ENCODE results near the gene KIF13A. TPM values are rescaled to one million over a fixed set of nuclear protein-coding genes. Genes with fewer than 3 reads are reported as not detected.
A peak's percentile ranks its signal among the peaks of the same experiment; 100 is the strongest.

Gene KIF13A
- total RNA-seq, 1 experiment from 2014 or later: 19.7 TPM

DNA sequence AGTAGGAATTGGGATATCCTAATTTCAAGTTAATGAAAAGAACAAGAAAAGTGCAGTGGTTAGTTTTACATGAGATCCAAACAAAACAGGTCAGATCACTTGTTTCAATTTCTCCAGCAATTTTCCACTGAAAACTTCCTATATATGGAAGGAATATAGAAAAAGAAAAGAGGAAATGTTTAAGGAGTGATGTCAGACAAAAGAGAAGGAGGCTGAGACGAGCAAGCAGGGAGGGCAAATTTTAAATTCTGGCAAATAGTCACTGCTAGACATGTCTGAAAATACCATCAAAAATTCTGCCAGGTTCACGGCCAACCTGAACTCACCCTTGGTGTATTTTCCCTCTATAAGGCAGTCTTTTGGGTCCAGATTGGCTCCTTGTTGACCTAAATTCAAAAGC lies 271.2 kb downstream of the KIF13A start:
- H3K36me3 ChIP-seq (ENCODE audit: insufficient read depth, low read length, poor library complexity, severe bottlenecking): no peaks in the 10 kb centered on the region
- H3K4me1 ChIP-seq (ENCODE audit: insufficient read depth, low read length, poor library complexity, severe bottlenecking): peaks cover 14% of the 10 kb centered on the region
- intact Hi-C loops (cut with micrococcal nuclease; ENCODE audit: unreplicated experiment): no loop called here
- ChIA-PET POLR2A (ENCODE audit: low non-redundant PET) (interaction anchor here (0.6 kb wide), 1 partner anchor 309 kb away, joined by 6 read pairs; no protein-coding TSS in a partner anchor), CTCF (no interaction called here)
- H3K27ac ChIP-seq (ENCODE audit: low read depth, low read length, poor library complexity, severe bottlenecking): no peak overlapping the region
- no peak overlapping the region for H3K4me3 ChIP-seq (ENCODE audit: low read depth, low read length, poor library complexity, severe bottlenecking)
- H3K27me3 ChIP-seq (replicated peaks; ENCODE audit: insufficient read depth, low read depth, low read length, poor library complexity): no peaks in the 10 kb centered on the region
- BruUV-seq (replicated peaks): no TSS peak
- TF ChIP-seq, protein P1, sequence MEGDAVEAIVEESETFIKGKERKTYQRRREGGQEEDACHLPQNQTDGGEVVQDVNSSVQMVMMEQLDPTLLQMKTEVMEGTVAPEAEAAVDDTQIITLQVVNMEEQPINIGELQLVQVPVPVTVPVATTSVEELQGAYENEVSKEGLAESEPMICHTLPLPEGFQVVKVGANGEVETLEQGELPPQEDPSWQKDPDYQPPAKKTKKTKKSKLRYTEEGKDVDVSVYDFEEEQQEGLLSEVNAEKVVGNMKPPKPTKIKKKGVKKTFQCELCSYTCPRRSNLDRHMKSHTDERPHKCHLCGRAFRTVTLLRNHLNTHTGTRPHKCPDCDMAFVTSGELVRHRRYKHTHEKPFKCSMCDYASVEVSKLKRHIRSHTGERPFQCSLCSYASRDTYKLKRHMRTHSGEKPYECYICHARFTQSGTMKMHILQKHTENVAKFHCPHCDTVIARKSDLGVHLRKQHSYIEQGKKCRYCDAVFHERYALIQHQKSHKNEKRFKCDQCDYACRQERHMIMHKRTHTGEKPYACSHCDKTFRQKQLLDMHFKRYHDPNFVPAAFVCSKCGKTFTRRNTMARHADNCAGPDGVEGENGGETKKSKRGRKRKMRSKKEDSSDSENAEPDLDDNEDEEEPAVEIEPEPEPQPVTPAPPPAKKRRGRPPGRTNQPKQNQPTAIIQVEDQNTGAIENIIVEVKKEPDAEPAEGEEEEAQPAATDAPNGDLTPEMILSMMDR (conservative IDR thresholded peaks at IDR 0.05; ENCODE audit: low read depth, low read length): no peak
- TF ChIP-seq EZH2 (IDR thresholded peaks at IDR 0.05; ENCODE audit: borderline replicate concordance, low read depth, low read length, poor library complexity, severe bottlenecking): no peak
- no peak for DNase-seq (ENCODE audit: low spot score)
- H3K9me3 ChIP-seq (ENCODE audit: low read depth, low read length, poor library complexity, severe bottlenecking): no peaks in the 10 kb centered on the region

DNA sequence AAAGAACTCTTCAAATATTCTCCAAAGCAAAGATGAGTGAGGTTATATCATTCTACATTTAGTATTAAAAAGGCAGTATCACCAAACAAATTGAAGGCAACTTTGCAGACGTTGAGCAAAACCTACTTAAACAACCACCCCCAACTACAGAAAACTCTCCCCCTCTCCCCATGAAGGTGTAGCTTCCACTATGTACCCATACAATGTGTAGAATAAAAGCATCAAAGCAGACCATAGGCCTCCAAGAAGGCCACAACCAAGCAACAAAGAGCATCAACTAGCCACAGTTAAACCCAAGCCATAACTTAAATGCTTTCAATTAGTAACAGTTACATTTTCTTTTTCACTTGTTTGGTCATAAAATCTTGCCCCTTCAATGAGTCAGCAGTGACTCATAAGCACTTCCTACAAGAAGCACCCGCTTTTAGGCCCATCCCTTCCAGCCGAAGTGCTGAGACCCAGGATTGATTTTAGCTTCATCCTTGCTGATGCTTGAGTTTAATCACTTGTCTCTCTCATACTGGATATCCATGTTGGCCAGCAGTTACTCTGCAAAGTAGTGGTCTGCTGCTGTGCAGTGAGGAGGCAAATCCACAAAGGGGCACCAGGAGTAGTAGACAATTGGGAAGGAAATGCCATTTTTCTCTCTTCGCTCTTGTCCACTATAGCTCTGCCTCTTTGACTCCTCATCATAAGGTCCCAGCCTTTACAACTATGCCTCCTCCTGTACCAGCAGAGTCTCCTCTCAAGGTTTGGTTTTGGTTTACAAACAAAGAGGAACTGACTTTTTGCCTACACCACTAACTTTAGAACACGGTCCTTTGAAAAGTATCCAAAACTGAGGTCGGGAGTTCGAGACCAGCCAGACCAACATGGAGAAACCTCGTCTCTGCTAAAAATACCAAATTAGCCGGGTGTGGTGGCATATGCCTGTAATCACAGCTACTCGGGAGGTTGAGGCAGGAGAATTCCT lies 272.3 kb downstream of the KIF13A start:
- TF ChIP-seq, protein P1 (conservative IDR thresholded peaks at IDR 0.05; ENCODE audit: low read depth, low read length): no peak
- TF ChIP-seq EZH2 (IDR thresholded peaks at IDR 0.05; ENCODE audit: borderline replicate concordance, low read depth, low read length, poor library complexity, severe bottlenecking): no peak
- peak; percentile 88 for DNase-seq (ENCODE audit: low spot score)
- no peaks in the 10 kb centered on the region for H3K27me3 ChIP-seq (replicated peaks; ENCODE audit: insufficient read depth, low read depth, low read length, poor library complexity)
- no peak overlapping the region for H3K4me3 ChIP-seq (ENCODE audit: low read depth, low read length, poor library complexity, severe bottlenecking)
- no peaks in the 10 kb centered on the region for H3K9me3 ChIP-seq (ENCODE audit: low read depth, low read length, poor library complexity, severe bottlenecking)
- POLR2A ChIA-PET (ENCODE audit: low non-redundant PET): interaction anchor here (0.6 to 1.2 kb wide), 2 partner anchors 9 to 308 kb away, joined by 4 to 6 read pairs; partner anchors contain the start of gene NUP153
- no TSS peak for BruUV-seq (replicated peaks)
- intact Hi-C loops (cut with micrococcal nuclease; ENCODE audit: unreplicated experiment): no loop called here
- peak overlapping the region; percentile 49 for H3K27ac ChIP-seq (ENCODE audit: low read depth, low read length, poor library complexity, severe bottlenecking)
- H3K36me3 ChIP-seq (ENCODE audit: insufficient read depth, low read length, poor library complexity, severe bottlenecking): no peaks in the 10 kb centered on the region
- H3K4me1 ChIP-seq (ENCODE audit: insufficient read depth, low read length, poor library complexity, severe bottlenecking): peaks cover 14% of the 10 kb centered on the region
- CTCF ChIA-PET: no interaction called here

DNA sequence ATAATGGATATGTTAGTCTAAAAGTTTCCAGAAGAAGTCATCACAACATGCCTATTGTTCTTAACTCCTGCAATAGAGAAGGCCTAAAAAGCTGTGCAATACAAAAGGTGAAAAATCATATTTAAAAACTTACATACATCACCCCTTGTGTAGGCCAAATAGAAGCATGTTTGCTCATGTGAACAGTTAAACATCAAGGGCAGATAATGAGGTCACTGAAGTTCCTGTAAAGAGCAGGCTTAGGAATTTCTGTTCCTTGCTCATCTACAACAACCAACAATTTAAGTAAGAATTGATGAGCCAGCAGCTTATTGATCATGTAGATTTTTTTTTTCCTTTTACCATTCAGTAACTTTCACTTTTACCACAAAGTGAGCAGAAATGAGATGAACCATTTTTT lies 273.3 kb downstream of the KIF13A start:
- Histone ChIP-seq H3K4me1 (ENCODE audit: insufficient read depth, low read length, poor library complexity, severe bottlenecking) (peaks cover 14% of the 10 kb centered on the region), H3K36me3 (ENCODE audit: insufficient read depth, low read length, poor library complexity, severe bottlenecking) (no peaks in the 10 kb centered on the region), H3K27me3 (replicated peaks; ENCODE audit: insufficient read depth, low read depth, low read length, poor library complexity) (no peaks in the 10 kb centered on the region), H3K4me3 (ENCODE audit: low read depth, low read length, poor library complexity, severe bottlenecking) (no peak overlapping the region), H3K27ac (ENCODE audit: low read depth, low read length, poor library complexity, severe bottlenecking) (no peak overlapping the region), H3K9me3 (ENCODE audit: low read depth, low read length, poor library complexity, severe bottlenecking) (no peaks in the 10 kb centered on the region)
- intact Hi-C loops (cut with micrococcal nuclease; ENCODE audit: unreplicated experiment): no loop called here
- no peak for DNase-seq (ENCODE audit: low spot score)
- POLR2A ChIA-PET (ENCODE audit: low non-redundant PET): interaction anchor here (1.2 kb wide), 1 partner anchor 8 kb away, joined by 4 read pairs; the partner anchor contains the start of gene NUP153
- CTCF ChIA-PET: no interaction called here
- BruUV-seq (replicated peaks): no TSS peak
- TF ChIP-seq EZH2 (IDR thresholded peaks at IDR 0.05; ENCODE audit: borderline replicate concordance, low read depth, low read length, poor library complexity, severe bottlenecking): no peak
- TF ChIP-seq, protein P1 (conservative IDR thresholded peaks at IDR 0.05; ENCODE audit: low read depth, low read length): no peak

Measured in A673 (cell line).